ENCODE data around the gene PRKAB2.
"Not testable (repeated sequence)": the region's sequence is repeated elsewhere in the genome, so short reads cannot be mapped to it uniquely, and the experiment has no call there.

The PRKAB2 gene

DNA sequence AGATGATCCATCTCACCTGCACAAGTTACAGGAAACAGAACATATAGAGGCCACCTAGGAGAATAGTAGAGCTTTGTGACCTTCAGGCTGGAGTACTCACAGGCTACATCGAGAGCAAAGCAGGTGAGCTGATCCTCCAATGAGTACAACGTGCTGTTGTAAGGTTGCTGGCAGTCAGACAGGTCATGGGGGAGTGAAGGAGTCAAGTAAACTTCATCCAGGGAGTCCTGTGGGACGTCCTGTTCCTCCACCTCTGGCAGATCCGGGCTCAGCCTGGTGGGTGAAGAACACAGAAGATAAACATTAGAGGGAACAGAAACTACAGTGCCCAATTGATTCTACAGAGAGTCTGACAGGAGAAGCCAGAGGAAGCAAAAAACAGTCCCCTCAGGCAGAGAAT is 62.5 kb downstream of the PRKAB2 start:
- DNase-seq (ENCODE audit: low read depth) = no peak

DNA sequence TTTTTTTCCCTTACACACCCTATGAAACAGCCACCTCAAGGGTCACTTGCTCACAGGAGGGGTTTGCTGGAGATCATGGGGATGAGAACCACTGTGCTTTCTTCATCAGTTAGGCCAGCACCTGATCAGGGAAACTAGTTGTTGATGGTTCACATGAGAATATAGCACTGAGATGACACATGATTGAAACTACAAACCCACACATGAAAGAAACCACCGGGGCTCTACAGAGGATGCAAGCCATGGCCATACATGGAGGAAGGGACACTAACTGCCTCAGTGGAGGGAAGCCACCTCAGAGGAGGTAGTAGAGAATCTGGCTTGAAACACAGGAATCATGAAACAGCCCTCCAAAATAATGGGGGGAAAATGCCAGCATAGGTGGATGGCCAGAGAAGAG is 63.2 kb downstream of the PRKAB2 start:
- no peak for DNase-seq (ENCODE audit: low read depth)

DNA sequence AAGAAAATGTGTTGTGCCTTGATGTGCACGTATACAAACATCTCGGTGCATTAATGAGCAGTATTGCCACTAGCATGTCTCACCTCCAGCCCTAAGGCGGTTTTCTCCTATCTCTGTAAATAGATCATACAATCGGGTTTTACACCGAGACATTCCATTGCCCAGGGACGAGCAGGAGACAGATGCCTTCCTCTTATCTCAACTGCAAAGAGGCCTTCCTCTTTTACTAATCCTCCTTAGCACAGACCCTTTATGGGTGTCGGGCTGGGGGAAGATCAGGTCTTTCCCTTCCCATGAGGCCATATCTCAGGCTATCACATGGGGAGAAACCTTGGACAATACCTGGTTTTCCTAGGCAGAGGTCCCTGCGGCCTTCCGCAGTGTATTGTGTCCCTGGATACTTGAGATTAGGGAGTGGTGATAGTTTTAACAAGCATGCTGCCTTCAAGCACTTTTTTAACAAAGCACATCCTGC is 65.8 kb downstream of the PRKAB2 start:
- DNase-seq (ENCODE audit: low read depth) = not testable (repeated sequence)

DNA sequence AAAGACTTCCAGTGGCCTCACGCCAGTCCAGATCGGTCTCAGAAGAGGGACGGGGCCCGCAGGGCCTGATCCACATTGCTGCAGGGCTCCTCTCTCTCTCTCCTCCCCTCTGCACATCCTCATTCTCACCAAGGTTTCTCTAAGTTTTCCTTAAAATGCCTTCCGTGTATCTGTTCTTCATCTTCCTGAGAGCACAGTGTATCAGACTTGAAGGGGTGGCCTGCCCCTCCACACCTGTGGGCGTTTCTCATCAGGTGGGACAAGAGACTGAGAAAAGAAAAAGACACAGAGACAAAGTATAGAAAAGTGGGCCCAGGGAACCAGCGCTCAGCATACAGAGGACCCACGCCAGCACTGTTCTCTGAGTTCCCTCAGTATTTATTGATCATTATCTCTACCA is 66.4 kb downstream of the PRKAB2 start:
- no peak for DNase-seq (ENCODE audit: low read depth)

Measured in HS-5 (cell line).